ENCODE data around the gene KDM2A.
"Not testable (repeated sequence)": the region's sequence is repeated elsewhere in the genome, so short reads cannot be mapped to it uniquely, and the experiment has no call there.

The KDM2A gene

DNA sequence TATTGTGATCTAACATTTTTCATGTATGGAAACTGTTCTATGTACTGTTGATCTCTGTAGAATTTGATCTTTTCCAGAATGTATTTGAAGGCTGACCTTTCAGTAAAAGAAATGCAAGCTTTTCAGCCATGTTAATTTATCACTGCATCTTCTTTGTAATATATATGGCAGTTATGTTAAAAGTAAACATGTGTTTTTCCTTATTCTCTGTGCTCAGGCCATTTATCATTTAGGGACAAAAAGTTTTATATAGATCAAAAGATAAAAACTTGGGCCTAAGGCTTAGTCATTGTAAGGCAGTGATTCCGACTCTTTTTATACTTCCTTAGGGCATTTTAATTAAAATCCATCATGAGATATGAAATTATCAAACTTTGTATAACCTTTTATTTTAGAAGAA lies 48.7 kb downstream of the KDM2A start:
- no peak for DNase-seq (ENCODE audit: low read depth in 2 of 2)

DNA sequence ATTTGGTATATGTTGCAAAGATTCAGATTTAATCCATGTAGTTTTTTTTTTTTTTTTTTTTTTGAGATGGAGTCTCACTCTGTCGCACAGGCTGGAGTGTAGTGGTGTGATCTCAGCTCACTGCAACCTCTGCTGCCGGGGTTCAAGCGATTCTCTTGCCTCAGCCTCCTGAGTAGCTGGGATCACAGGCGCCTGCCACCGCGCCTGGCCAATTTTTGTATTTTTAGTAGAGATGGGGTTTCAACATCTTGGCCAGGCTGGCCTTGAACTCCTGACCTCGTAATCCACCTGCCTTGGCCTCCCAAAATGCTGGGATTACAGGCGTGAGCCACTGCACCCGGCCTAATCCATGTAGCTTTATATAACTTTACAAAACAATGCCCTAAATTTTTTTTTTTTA lies 49.8 kb downstream of the KDM2A start:
- not testable (repeated sequence) for DNase-seq (ENCODE audit: low read depth in 2 of 2)

DNA sequence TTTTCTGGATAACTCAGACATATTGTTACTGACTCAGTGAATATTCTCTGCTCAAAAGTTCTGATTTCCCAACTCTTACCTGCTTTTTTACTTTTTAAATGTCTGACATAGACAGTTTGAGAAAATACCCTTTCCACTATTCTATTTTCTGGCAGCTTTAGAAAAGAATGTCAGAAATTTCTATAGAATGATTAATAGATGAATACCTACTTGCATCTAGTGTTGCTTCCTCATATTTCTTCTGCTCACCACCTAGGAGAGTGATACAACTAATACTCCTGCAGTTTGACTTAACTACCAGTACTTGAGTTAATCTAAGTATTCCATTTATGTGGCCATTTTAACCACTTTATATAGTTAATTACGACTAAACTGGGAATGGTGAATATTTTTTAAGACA lies 55.2 kb downstream of the KDM2A start:
- DNase-seq (ENCODE audit: low read depth in 2 of 2): no peak

DNA sequence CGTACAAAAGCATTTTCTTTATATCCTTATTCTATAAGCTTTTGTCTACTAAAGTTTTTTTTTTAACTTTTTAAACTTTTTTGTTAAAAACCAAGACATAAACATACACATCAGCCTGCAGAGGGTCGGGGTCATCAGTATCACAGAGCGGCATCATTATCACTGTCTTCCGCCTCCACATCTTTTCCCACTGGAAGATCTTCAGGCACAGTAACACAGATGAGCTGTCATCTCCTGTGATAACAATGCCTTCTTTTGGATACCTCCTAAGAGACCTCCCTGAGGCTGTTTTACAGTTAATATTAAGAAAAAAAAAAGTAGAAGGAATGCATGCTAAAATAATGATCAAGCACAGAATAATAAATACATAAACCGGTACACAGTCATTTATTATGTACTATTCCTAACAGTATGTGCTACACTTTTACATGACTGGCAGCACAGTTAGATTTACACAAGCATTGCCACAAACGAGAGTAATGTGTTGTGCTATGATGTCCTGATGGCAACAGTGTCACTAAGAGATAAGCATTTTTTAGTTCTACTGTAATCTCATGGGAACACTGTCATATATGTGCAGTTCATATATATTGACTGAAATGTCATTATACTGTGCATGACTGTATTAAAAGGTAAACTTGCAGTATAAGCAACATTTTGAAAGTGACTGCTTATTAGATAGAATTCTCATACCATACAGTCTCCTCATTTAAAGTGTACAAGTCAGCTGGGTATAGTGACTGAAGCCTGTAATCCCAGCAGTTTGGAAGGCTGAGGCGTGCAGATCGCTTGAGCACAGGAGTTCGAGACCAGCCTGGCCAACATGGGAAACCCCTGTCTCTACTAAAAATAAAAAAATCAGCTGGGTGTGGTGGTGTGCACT lies 58.6 kb downstream of the KDM2A start:
- no peak for DNase-seq (ENCODE audit: low read depth in 2 of 2)

DNA sequence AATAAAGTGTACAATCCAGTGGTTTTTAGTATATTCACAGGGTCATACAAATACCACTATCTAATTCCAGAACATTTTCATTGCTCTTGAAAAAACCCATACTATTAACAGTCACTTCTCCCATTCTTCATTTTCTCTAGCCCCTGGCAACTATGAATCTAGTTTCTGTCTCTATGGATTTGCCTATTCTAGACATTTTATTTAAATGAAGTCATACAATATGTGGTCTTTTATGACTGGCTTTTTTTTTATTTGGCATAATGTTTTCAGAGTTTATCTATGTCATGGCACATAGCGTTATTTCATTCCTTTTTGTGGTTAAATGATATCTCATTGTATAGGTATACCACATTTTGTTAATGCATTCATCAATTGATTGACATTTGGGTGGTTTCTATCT lies 59.4 kb downstream of the KDM2A start:
- no peak for DNase-seq (ENCODE audit: low read depth in 2 of 2)

DNA sequence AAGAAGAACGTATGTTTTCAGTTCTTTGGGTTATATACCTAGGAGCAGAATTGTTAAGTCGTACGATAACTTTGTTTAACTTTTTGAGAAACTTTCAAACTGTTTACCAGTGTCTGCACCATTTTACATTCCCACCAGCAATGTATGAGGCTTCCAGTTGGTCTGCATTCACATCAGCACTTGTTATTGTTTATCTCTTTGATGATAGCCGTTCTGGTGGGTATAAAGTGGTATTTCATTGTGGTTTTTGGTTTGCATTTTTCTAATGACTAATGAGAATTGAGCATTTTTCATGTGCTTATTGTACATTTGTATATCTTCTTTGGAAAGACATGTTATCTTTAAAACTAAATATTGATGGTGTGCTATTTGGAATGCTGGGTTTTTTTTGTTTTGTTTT lies 59.8 kb downstream of the KDM2A start:
- no peak for DNase-seq (ENCODE audit: low read depth in 2 of 2)

DNA sequence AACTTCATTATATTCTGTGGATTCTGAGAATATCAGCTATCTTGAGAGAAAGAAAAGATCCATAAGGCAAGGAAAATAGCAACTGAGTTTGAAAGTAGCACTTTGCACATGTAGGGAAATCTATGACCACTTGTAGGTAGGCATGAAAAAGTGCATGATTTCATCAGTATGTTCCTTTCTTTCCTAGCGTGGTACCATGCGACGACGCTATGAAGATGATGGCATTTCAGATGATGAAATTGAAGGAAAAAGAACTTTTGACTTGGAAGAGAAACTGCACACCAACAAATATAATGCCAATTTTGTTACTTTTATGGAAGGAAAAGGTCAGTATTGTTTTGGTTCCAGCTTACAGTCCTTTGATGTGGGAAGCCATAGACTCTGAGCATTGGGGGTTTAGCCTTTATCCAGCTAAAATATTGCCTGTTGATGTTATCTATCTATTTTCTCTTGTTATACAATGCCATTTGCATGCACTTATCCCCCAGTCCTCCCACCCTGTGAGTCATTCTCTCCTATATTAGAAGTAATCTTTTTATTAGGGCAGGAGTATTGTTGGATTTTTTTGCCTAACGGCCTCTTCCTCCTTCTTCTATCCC lies 60.9 kb downstream of the KDM2A start:
- DNase-seq (ENCODE audit: low read depth in 2 of 2): no peak

DNA sequence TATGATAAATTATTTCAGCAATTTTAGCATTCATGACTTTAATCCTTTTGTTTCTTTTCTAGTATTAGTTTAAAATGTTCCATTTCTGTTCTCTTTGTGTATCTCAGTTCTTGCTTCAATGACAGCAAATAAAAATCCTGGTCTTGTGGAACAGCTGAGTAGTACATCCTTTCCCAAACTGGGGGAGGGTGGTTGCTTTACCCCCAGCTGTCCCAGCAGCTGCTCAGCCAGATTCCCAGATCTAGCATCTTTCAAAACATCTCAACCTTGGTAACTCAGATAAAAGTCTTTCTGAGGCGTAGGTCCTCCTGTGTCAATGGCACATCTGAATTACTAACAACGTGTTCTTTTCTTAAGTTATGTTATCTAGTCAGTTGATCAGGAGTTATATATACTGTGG lies 75.0 kb downstream of the KDM2A start:
- no peak for DNase-seq (ENCODE audit: low read depth in 2 of 2)

DNA sequence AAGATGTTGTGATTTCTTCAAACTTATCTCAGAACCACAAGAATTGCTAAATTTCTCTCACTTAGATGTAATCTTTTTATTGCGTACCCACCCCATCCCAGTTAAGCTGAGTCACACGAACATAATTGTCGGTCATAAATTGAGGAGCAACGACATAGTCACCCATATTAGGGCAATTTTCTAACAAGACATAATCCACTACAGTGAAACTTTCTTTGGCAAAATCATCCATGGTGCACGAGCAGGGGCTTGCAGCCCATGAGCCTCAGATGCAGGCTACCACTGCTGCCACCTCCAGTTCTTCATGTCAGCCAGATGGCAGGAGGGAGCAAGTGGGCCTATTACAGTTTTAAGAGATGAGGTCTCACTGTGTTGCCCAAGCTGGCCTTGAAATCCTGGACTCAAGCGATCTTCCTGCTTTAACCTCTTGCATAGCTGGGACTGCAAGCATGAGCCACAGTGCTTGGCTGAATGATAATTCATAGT lies 77.0 kb downstream of the KDM2A start:
- DNase-seq (ENCODE audit: low read depth in 2 of 2): no peak

DNA sequence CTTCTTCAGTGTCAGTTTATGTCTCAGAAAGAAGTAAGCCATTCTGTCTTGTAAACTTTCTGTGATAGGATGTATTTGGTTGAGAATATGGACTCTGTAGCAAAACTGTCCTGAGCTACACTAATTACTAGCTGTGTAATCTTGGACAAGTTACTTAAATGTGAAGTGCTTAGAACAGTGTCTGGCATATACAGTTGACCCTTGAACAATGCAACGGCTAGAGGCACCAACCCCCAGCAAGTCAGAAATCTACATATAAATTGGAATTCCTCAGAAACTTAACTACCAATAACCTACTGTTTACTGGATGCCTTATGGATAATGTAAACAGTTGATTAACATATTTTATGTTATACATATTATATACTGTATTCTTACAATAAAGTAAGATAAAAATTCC lies 78.5 kb downstream of the KDM2A start:
- DNase-seq (ENCODE audit: low read depth in 2 of 2): no peak

DNA sequence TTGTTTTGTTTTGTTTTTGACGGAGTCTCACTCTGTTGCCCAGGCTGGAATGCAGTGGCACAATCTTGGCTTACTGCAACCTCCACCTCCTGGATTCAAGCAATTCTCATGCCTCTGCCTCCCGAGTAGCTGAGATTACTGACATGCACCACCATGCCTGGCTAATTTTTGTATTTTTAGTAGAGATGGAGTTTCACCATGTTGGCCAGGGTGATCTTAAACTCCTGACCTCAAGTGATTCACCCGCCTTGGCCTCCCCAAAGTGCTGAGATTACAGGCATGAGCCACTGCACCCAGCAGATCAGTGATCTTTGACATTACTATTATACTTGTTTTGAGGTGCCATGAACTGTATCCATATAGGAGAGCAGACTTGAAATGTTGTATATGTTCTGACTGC lies 79.7 kb downstream of the KDM2A start:
- DNase-seq (ENCODE audit: low read depth in 2 of 2): not testable (repeated sequence)

DNA sequence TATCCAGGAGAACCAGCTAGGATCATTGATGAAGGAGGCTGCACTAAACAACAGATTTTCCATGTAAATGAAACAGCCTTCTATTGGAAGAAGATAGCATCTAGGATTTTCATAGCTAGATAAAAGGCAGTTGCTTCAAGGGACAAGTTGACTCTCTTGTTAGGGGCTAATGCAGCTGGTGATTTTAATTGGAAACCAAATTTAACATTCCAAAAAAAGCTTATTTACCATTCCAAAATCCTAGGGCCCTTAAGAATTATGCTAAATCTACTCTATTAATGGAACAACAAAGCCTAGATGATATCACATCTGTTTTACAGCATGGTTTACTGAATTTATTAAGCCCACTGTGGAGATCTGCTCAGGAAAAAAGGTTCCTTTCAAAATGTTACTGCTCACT lies 80.7 kb downstream of the KDM2A start:
- no peak for DNase-seq (ENCODE audit: low read depth in 2 of 2)

DNA sequence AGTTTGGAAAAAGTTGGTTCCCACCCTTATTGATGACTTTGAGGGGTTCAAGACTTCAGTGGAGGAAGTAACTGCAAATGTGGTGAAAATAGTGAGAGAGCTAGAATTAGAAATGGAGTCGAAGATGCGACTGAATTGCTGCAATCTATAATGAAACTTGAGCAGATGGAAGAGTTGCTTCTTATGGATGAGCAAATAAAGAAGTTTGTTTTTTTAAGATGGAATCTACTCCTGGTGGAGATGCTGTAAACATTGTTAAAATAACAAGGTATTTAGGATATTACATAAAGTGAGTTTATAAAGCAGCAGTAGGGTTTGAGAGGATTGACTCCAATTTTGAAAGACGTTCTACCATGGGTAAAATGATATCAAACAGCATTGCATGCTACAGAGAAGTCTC lies 83.0 kb downstream of the KDM2A start:
- DNase-seq (ENCODE audit: low read depth in 2 of 2): no peak

DNA sequence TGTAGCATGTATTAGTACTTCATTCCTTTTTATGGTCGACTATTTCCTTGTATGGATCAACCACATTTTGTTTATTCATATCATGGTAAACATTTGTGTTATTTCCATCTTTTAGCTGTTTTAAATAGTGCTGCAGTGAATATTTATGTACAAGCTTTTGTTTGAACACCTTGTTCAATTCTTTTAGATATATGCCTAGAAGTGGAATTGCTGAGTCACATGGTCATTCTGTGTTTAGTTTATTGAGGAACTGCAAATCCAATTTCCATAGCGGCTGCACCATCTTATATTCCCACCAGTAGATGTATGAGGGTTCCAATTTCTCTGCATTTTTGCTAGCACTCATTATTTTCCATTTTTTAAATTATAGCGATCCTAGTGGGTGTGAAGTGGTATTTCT lies 85.8 kb downstream of the KDM2A start:
- no peak for DNase-seq (ENCODE audit: low read depth in 2 of 2)

DNA sequence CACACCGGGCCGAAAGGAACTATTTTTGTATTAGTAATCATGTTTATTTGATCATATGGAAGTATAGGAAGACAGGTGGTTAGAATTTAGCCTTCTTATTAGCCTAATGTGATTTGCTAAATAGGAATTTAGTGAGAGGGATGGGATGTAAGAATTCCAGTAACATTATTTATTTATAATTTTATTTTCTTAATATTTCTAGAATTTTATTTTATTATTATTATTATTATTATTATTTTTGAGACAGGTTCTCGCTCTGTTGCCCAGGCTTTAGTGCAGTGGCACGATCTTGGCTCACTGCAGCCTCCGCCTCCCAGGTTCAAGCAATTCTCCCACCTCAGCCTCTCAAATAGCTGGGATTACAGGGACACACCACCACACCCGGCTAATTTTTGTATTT lies 90.2 kb downstream of the KDM2A start:
- DNase-seq (ENCODE audit: low read depth in 2 of 2): not testable (repeated sequence)

DNA sequence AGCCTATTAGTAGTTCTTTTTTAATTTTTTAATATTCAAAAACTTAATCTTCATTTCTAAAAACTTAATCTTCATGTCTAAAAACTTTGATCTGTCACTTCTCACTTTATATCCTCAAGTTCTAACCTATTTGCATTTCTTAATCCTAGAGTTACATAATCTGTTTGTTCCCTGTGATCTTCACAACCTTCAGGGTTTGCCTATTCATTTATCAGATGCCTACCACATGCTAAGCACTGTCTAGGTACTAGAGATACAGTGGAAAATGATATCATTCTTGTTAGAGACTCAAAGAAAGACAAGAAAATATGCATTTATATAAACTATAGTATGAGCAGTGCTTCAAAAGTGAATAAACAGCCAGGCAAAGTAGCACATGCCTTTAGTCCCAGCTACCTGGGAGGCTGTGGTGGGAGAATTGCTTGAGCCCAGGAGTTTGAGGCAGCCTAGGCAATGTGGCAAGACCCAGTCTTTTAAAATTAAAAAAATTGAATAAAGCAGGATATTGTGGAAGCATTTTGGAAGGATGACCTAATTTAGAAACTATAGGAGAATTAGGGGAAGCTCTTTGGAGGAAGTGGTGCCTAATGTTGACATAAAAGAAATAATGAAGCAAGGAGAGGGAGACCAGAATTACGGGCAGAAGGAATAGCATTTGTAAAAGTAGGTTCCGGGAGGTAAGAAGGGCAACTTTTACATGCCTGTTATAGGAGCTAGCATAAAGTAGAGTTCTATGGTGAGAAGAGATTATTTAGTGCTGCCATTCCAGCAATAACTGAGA lies 92.8 kb downstream of the KDM2A start:
- DNase-seq (ENCODE audit: low read depth in 2 of 2): no peak

DNA sequence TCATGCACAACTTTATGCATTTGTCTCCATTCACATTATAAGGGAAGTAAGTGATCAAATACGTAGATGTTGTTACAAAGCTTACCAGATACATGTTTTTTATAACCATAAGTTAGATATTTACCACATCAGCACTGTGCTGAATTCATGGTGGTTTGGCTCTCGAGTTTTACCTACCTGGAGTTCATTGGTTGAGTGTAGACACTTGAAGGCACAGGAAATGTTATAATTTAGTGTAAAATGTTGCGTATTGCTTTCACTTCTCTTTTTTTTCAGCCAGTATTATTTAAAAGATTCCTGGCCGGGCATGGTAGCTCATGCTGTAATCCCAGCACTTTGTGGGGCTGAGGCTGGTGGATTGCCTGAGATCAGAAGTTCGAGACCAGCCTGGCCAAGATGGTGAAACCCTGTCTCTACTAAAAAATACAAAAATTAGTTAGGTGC lies 94.1 kb downstream of the KDM2A start:
- no peak for DNase-seq (ENCODE audit: low read depth in 2 of 2)

DNA sequence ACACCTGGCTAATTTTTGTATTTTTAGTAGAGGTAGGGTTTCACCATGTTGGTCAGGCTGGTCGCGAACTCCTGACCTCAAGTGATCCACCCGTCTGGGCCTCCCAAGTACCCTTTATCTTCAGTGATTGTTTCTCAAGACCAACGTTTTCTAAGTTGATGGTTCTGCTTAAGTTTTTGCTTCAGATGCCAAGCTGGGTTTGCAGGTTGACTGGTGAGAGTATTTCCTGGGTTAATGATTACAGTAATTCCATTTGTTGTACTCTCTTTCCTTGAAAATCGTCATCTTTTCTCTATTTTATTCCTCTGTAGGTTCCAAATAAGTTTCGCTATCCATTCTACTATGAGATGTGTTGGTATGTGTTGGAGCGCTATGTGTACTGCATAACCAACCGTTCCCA lies 108.7 kb downstream of the KDM2A start:
- DNase-seq (ENCODE audit: low read depth in 2 of 2): no peak

DNA sequence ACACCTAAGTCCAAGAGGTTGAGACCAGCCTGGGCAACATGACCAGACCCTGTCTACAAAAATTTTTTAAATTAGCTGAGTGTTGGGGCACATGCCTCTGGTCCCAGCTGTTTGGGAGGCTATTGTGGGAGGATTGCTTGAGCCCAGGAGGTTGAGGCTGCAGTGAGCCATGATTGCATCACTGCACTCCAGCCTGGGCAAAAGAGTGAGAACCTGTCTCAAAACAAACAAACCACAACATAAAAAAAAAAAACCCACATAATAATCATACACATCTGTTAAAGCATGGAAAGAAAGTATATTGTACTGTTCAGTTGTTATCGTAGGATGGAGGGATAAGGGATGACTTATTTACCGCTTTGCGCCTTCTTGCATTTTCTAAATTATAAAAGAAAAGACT lies 111.3 kb downstream of the KDM2A start:
- no peak for DNase-seq (ENCODE audit: low read depth in 2 of 2)

DNA sequence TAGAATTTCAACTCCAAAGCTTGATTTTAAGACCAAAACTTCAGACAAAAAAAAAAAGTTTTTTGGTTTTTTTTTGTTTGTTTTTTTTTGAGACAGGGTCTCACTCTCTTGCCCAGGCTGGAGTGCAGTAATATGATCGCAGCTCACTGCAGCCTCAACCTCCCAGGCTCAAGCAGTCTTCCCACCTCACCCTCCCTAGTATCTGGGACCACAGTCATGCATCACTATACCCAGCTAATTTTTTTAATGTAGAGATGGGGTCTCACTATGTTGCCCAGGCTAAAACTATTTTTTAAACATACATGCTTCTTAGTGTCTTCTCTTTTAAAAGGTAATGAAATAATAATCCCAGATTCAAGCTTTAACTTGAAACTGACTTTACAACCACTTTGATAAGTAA lies 111.8 kb downstream of the KDM2A start:
- no peak for DNase-seq (ENCODE audit: low read depth in 2 of 2)

DNA sequence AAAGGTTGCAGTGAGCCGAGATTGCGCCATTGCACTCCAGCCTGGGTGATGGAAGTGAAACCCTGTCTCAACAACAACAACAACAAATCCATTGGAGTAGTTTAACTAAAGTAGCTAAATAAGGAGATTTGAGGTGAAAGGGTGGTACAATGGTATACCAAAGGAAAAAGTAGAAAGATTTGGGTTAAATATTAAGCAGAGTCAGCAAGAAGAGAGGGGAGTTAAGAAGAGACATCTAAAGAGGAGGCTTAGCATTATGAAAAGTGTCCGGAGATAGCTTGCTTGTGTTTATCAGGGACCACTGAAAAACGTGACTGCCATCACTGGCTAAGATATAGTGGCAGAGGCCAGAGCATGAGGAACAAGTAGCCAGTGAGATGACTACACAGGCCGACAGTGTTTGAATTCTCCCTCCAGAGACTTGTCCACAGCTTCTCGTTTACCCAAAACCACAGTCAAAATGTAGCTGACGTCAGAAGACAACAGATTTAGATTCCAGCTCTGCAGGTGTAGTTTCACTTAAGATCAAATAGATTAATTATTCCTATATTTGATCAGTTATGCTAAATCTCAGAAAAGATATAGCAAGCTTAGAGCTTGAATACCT lies 114.6 kb downstream of the KDM2A start:
- DNase-seq (ENCODE audit: low read depth in 2 of 2): no peak

DNA sequence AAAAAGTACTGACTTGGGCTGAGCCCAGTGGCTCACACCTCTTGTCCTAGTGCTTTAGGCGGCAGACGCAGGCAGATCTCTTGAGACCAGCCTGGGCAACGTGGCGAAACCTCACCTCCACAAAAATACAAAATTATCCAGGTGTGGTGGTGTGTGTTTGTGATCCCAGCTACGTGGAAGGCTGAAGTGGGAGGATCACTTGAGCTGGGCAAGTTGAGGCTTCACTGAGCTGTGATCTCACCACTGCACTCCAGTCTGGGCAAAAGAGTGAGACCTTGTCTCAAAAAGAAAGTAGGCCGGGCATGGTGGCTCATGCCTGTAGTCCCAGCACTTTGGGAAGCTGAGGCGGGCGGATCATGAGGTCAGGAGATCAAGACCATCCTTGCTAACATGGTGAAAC lies 115.5 kb downstream of the KDM2A start:
- DNase-seq (ENCODE audit: low read depth in 2 of 2): not testable (repeated sequence)
